Measurements from ENCODE around the gene STXBP6.
"Not testable (repeated sequence)": the region's sequence is repeated elsewhere in the genome, so short reads cannot be mapped to it uniquely, and the experiment has no call there.

The STXBP6 gene

GRCh38 chr14:24803933-24804494 is 245.9 kb downstream of the STXBP6 start:
- TF ChIP-seq RARB (CRISPR knock-in tag; IDR thresholded peaks at IDR 0.05) (no peak), OSR1 (CRISPR knock-in tag; IDR thresholded peaks at IDR 0.05) (no peak), BACH2 (CRISPR knock-in tag; IDR thresholded peaks at IDR 0.05; ENCODE audit: borderline replicate concordance) (no peak), CSRNP3 (CRISPR knock-in tag; IDR thresholded peaks at IDR 0.05) (no peak), ESRRG (CRISPR knock-in tag; IDR thresholded peaks at IDR 0.05) (no peak), ZC3H10 (CRISPR knock-in tag; IDR thresholded peaks at IDR 0.05) (no peak), TOX (CRISPR knock-in tag; IDR thresholded peaks at IDR 0.05; ENCODE audit: borderline replicate concordance) (no peak), GLIS3 (CRISPR knock-in tag; IDR thresholded peaks at IDR 0.05) (no peak), POU6F1 (CRISPR knock-in tag; IDR thresholded peaks at IDR 0.05; ENCODE audit: borderline replicate concordance, low read depth) (no peak), ZNF70 (CRISPR knock-in tag; IDR thresholded peaks at IDR 0.05) (no peak), SNAI2 (CRISPR knock-in tag; IDR thresholded peaks at IDR 0.05) (no peak), CSDC2 (CRISPR knock-in tag; IDR thresholded peaks at IDR 0.05) (no peak), ISL1 (CRISPR knock-in tag; IDR thresholded peaks at IDR 0.05) (no peak), ZNF8 (CRISPR knock-in tag; IDR thresholded peaks at IDR 0.05) (no peak), CREB5 (CRISPR knock-in tag; IDR thresholded peaks at IDR 0.05; ENCODE audit: low read depth) (no peak)
- ATAC-seq, result no peak

GRCh38 chr14:24803426-24803825 is 246.5 kb downstream of the STXBP6 start:
- not testable (repeated sequence) for ATAC-seq

GRCh38 chr14:24802236-24802635 is 247.7 kb downstream of the STXBP6 start:
- TF ChIP-seq SNAI2 (CRISPR knock-in tag; IDR thresholded peaks at IDR 0.05), result no peak
- TF ChIP-seq ZNF8 (CRISPR knock-in tag; IDR thresholded peaks at IDR 0.05), result no peak
- TF ChIP-seq ISL1 (CRISPR knock-in tag; IDR thresholded peaks at IDR 0.05), result no peak
- no peak for TF ChIP-seq TCF4 (CRISPR knock-in tag; IDR thresholded peaks at IDR 0.05; ENCODE audit: borderline replicate concordance)
- no peak for TF ChIP-seq PPARA (CRISPR knock-in tag; IDR thresholded peaks at IDR 0.05; ENCODE audit: borderline replicate concordance)
- TF ChIP-seq ZNF70 (CRISPR knock-in tag; IDR thresholded peaks at IDR 0.05), result no peak
- TF ChIP-seq TSHZ2 (CRISPR knock-in tag; IDR thresholded peaks at IDR 0.05), result no peak
- TF ChIP-seq ZC3H10 (CRISPR knock-in tag; IDR thresholded peaks at IDR 0.05), result no peak
- TF ChIP-seq ZFP3 (CRISPR knock-in tag; IDR thresholded peaks at IDR 0.05), result no peak
- ATAC-seq, result no peak

- no peak for TF ChIP-seq ESRRG (CRISPR knock-in tag; IDR thresholded peaks at IDR 0.05)
- no peak for TF ChIP-seq SNAI2 (CRISPR knock-in tag; IDR thresholded peaks at IDR 0.05)
- no peak for TF ChIP-seq CSDC2 (CRISPR knock-in tag; IDR thresholded peaks at IDR 0.05)
- no peak for TF ChIP-seq ZFP3 (CRISPR knock-in tag; IDR thresholded peaks at IDR 0.05)
- no peak for TF ChIP-seq CREB5 (CRISPR knock-in tag; IDR thresholded peaks at IDR 0.05; ENCODE audit: low read depth)
- no peak for TF ChIP-seq OSR1 (CRISPR knock-in tag; IDR thresholded peaks at IDR 0.05)
- TF ChIP-seq PATZ1 (CRISPR knock-in tag; IDR thresholded peaks at IDR 0.05; ENCODE audit: borderline replicate concordance), result no peak
- no peak for TF ChIP-seq BACH2 (CRISPR knock-in tag; IDR thresholded peaks at IDR 0.05; ENCODE audit: borderline replicate concordance)
- ATAC-seq, result no peak
Measured at GRCh38 chr14:24801024-24801423, 248.9 kb downstream of the STXBP6 start.
